ENCODE results near the gene AFF3. TPM values are rescaled to one million over a fixed set of nuclear protein-coding genes. Genes with fewer than 3 reads are reported as not detected.

AFF3 gene
- polyA plus RNA-seq, 1 donor (not counting 4 experiments of a cell fraction or from before 2014, with no cell fraction given), result not detected

- Histone ChIP-seq H3K27me3 (ENCODE audit: control insufficient read depth, extremely low read depth, insufficient read depth, low read length) (no peaks in the 10 kb centered on the region), H3K4me2 (ENCODE audit: control insufficient read depth, extremely low read depth, insufficient read depth, low read depth, low read length) (no peak overlapping the region)
These were observed 171.0 kb downstream of the AFF3 start for GRCh38 chr2:99971326-99971900.

DNA sequence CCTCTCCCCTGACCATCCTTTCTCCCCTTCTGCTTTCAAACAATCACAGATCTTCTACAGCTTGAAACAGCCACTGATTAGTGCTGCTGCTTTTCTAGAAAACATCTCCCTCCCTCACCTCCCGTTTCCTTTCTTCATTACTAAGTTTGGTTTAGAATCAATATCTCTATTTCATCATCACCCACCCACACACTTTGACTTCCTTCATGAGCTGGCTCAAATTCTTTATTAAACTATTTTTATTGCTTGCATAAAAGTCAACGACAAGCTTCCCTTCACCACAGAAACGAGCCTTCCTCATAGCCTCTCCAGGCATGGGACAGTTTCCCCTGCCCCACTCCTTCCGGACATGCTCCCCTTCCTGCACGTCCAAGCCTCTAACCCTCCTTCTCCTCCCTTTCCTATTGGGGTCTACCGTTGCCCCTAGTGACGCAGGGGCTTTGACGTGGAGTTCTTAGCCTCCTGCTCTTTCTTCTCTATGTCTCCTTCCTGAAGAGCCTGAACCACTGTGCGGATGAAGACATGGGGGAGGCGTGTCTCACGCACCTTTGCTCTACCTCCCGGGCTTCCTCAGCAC, 172.0 kb downstream of the AFF3 start:
- Histone ChIP-seq H3K36me3 (ENCODE audit: control insufficient read depth in 2 of 2, extremely low read depth in 1 of 2, insufficient read depth in 2 of 2, low read length in 2 of 2) (no peaks in the 10 kb centered on the region), H3K4me2 (ENCODE audit: control insufficient read depth, extremely low read depth, insufficient read depth, low read depth, low read length) (no peak overlapping the region), H3K4me3 (ENCODE audit: control insufficient read depth in 2 of 3, extremely low read depth in 1 of 3, insufficient read depth in 2 of 3, low read depth in 1 of 3, low read length in 3 of 3) (no peak overlapping the region), H2AFZ (ENCODE audit: control insufficient read depth, low read length) (no peak overlapping the region), H4K20me1 (ENCODE audit: control insufficient read depth, extremely low read depth, insufficient read depth, low read length) (no peaks in the 10 kb centered on the region), H3K9me1 (ENCODE audit: control insufficient read depth, extremely low read depth, insufficient read depth, low read length) (no peaks in the 10 kb centered on the region), H3K27me3 (ENCODE audit: control insufficient read depth, extremely low read depth, insufficient read depth, low read length) (no peaks in the 10 kb centered on the region), H3K27ac (ENCODE audit: control insufficient read depth, insufficient read depth, low read length) (no peak overlapping the region), H3K4me1 (ENCODE audit: control insufficient read depth, extremely low read depth, insufficient read depth, low read length) (no peaks in the 10 kb centered on the region), H3K9me3 (ENCODE audit: control insufficient read depth, low read depth, low read length) (no peaks in the 10 kb centered on the region), H3K79me2 (ENCODE audit: control insufficient read depth, insufficient read depth, low read length) (no peaks in the 10 kb centered on the region), H3K9ac (ENCODE audit: control insufficient read depth, extremely low read depth, insufficient read depth, low read length) (no peak overlapping the region)
- FAIRE-seq, result no peak
- dilution Hi-C loops (cut with MboI; ENCODE audit: extremely low pct_ligation_motif_present, low sequenced_read_pairs), result loop anchor here (5.0 kb wide), 1 partner anchor 38 kb away; no protein-coding TSS in a partner anchor
- no peak for DNase-seq (ENCODE audit: low read depth, low spot score)
- no peak for TF ChIP-seq EZH2 (IDR thresholded peaks at IDR 0.05; ENCODE audit: low read length)
- no peak for TF ChIP-seq CTCF (optimal IDR thresholded peaks at IDR 0.05 in 1 of 3, IDR thresholded peaks at IDR 0.05 in 1 of 3, conservative IDR thresholded peaks at IDR 0.05 in 1 of 3; ENCODE audit: extremely low read depth in 1 of 3, insufficient read depth in 2 of 3, low read length in 3 of 3)

More at GRCh38 chr2:99971326-99971900, 171.0 kb downstream of the AFF3 start:
- Histone ChIP-seq H3K4me1 (ENCODE audit: control insufficient read depth, extremely low read depth, insufficient read depth, low read length) (no peaks in the 10 kb centered on the region), H3K27ac (ENCODE audit: control insufficient read depth, insufficient read depth, low read length) (no peak overlapping the region), H3K9me1 (ENCODE audit: control insufficient read depth, extremely low read depth, insufficient read depth, low read length) (no peaks in the 10 kb centered on the region), H3K79me2 (ENCODE audit: control insufficient read depth, insufficient read depth, low read length) (no peaks in the 10 kb centered on the region), H2AFZ (ENCODE audit: control insufficient read depth, low read length) (no peak overlapping the region), H3K9me3 (ENCODE audit: control insufficient read depth, low read depth, low read length) (no peaks in the 10 kb centered on the region), H3K36me3 (ENCODE audit: control insufficient read depth in 2 of 2, extremely low read depth in 1 of 2, insufficient read depth in 2 of 2, low read length in 2 of 2) (no peaks in the 10 kb centered on the region), H3K4me3 (ENCODE audit: control insufficient read depth in 2 of 3, extremely low read depth in 1 of 3, insufficient read depth in 2 of 3, low read depth in 1 of 3, low read length in 3 of 3) (no peak overlapping the region), H3K9ac (ENCODE audit: control insufficient read depth, extremely low read depth, insufficient read depth, low read length) (no peak overlapping the region), H4K20me1 (ENCODE audit: control insufficient read depth, extremely low read depth, insufficient read depth, low read length) (no peaks in the 10 kb centered on the region)
- DNase-seq (ENCODE audit: low read depth, low spot score), result no peak
- TF ChIP-seq EZH2 (IDR thresholded peaks at IDR 0.05; ENCODE audit: low read length) (no peak), CTCF (optimal IDR thresholded peaks at IDR 0.05 in 1 of 3, IDR thresholded peaks at IDR 0.05 in 1 of 3, conservative IDR thresholded peaks at IDR 0.05 in 1 of 3; ENCODE audit: extremely low read depth in 1 of 3, insufficient read depth in 2 of 3, low read length in 3 of 3) (no peak)
- no peak for FAIRE-seq
- dilution Hi-C loops (cut with MboI; ENCODE audit: extremely low pct_ligation_motif_present, low sequenced_read_pairs), result loop anchor here (5.0 kb wide), 1 partner anchor 39 kb away; no protein-coding TSS in a partner anchor

All from keratinocyte (primary cell).